Left renal pelvis (tissue), 4 donors: Measurements from ENCODE around the gene USP11. TPM values are rescaled to one million over a fixed set of nuclear protein-coding genes. Genes with fewer than 3 reads are reported as not detected.

Source experiments
- DNase-seq, 4 donors: peaks; one replicate each; pipeline ENCODE4 v3.0.0-alpha.2; 2013; ENCODE audit warnings: low read depth in 4 of 4, low spot score in 3 of 4
- polyA plus RNA-seq, 4 donors: library from polyadenylated mRNA; unstranded; fragments of 120-200 nt; gene quantifications; one replicate each; pipeline ENCODE4 v1.2.1, GENCODE V29; 2013; ENCODE audit not compliant: insufficient read length in 4 of 4

The USP11 gene
- polyA plus RNA-seq, 4 donors = 115 to 154 (median 138) TPM

DNA sequence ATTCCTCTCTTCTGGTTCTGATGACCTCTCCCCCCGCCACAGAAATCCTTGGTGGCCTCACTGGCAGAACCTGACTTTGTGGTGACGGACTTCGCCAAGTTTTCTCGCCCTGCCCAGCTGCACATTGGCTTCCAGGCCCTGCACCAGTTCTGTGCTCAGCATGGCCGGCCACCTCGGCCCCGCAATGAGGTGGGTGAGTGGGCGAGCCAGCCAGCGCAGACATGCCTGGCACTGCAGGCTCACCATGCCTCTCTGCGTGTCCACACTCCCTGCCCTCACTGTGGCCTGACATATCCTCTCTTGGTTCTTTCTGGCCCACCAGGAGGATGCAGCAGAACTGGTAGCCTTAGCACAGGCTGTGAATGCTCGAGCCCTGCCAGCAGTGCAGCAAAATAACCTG, 30.5 kb upstream of the USP11 start:
- no peak for DNase-seq

DNA sequence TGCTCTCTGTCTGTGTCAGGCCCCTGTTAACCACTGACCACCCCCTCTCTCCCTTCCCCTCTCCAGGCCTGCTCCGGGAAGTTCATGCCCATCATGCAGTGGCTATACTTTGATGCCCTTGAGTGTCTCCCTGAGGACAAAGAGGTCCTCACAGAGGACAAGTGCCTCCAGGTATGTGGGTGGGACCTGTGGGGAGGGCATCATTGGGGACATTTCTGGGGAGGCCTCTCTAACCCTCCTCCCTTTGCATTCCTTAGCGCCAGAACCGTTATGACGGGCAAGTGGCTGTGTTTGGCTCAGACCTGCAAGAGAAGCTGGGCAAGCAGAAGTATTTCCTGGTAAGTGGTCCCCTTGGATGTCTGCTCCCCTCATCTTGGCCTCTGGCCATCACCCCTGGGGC, 29.9 kb upstream of the USP11 start:
- no peak for DNase-seq

DNA sequence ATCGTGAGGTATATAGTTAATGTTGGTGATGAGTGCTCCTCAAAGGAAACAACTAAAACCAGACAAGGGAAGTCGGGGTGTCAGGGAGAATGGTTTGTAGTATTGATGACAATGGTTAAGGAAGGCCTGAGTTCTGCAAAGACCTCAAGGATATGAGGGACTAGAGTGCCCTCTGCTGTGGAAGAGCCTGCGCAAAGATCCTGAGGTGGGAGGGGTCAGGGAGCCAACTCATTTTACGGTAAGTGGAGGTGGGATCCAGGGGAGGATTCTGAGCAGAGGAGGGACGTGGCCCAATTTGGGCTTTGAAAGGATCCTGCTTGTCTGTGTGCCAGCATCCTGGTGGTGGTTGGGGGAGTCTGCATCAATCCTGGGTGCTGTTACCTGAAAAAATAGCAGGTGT, 27.8 kb upstream of the USP11 start:
- DNase-seq = no peak

DNA sequence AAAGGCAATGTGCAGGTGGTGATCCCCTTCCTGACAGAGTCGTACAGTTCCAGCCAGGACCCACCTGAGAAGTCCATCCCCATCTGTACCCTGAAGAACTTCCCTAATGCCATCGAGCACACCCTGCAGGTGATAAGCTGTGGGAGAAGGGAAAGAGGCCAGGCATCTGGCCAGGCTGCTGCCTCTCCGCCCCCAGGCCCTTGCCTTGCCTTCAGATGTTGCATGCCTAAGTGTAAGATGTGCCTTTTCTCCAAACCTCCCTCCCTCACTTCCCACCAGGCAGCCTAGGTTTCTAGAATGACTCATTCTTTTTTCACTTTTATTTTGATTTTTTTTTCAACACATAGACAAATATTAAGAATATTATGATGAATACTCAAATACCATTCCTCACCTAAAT, 26.5 kb upstream of the USP11 start:
- no peak for DNase-seq

DNA sequence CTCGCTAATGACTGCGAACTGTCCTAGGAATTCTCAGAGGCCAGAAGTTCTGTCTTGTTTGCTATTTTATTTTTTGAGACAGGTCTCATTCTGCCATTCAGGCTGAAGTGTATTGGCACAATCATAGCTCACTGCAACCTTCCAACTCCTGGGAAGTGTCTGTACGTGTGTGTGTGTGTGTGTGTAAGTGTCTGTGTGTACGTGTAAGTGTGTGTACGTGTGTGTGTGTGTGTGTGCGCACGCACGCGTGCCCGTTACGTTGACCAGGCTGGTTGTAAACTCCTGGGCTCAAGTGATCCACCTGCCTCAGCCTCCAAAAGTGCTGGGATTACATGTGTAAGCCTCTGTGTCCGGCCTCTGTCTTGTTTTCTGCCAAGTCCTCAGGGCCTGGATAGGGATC, 24.7 kb upstream of the USP11 start:
- DNase-seq = no peak

DNA sequence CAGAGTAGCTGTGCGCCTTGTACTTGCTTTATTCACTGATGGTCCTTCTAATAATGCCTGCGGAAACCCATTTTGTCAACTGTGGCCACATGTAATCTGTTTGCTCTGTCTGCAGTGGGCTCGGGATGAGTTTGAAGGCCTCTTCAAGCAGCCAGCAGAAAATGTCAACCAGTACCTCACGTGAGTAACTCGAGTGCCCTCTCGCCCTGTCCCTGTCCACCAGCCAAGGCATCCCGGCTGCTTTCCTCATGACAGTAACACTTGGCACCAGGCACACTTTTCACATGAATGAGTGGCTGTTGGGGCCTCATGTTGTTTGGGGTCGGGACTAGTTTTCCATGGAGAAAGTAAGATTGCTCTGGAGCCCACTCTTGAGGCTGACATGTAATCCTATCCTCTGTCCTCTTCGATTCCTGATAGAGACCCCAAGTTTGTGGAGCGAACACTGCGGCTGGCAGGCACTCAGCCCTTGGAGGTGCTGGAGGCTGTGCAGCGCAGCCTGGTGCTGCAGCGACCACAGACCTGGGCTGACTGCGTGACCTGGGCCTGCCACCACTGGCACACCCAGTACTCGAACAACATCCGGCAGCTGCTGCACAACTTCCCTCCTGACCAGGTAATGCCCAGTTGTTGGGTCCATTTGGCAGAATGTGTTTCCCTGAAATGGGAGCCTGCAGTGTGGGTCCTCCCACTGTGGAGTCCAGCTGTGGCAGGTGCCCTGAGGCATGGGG, 23.1 kb upstream of the USP11 start:
- DNase-seq = no peak

DNA sequence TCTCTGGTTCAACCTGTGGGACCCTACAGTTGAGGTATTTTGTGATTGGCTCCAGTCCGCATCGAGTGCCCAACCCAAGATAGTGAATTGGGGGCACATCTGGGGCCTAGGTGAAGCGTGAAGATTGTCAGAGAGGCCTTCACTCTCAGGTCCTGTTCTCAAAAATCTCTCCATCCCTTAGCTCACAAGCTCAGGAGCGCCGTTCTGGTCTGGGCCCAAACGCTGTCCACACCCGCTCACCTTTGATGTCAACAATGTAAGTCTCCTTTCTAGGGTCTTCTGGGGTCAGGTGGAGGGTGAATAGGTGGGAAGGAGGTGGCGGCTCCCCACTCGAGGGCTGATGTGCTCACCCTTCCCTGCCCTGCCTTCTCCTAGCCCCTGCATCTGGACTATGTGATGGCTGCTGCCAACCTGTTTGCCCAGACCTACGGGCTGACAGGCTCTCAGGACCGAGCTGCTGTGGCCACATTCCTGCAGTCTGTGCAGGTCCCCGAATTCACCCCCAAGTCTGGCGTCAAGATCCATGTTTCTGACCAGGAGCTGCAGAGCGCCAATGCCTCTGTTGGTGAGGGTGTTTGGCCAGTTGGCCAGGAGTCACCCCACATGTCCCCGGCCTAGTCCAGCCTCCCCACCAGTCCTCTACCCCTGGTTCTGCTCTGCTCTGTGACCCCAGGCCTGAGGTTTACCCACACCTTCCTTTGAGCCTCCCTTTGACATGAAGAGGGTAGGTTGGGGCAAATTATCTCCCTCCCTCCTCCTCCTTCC, 22.0 kb upstream of the USP11 start:
- DNase-seq = no peak

DNA sequence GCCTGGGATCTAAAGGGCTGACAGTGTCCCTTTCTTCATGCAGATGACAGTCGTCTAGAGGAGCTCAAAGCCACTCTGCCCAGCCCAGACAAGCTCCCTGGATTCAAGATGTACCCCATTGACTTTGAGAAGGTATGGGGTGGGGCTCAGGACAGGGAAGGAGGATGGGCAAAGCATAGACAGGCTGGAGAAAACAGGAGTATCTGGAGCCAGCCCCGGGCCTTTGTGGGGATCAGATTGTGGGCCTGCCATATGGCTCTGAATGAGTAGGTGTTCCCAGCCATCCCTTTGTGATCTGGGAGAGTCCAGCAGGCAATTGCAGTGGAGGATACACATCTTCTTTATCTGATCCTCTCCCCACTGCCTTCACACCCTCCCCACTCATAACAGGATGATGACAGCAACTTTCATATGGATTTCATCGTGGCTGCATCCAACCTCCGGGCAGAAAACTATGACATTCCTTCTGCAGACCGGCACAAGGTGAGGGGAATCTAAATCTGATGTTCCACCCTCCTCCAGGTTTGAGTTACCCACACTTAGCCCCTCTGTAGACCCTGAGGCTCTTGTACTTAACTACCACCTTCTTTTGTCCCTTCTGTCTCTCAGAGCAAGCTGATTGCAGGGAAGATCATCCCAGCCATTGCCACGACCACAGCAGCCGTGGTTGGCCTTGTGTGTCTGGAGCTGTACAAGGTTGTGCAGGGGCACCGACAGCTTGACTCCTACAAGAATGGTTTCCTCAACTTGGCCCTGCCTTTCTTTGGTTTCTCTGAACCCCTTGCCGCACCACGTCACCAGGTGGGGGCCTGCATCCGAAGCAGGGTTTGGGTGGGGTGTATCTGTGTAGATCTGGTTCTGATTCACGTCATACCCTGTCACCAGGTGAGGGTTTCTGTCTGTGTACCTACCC, 20.2 kb upstream of the USP11 start:
- no peak for DNase-seq

DNA sequence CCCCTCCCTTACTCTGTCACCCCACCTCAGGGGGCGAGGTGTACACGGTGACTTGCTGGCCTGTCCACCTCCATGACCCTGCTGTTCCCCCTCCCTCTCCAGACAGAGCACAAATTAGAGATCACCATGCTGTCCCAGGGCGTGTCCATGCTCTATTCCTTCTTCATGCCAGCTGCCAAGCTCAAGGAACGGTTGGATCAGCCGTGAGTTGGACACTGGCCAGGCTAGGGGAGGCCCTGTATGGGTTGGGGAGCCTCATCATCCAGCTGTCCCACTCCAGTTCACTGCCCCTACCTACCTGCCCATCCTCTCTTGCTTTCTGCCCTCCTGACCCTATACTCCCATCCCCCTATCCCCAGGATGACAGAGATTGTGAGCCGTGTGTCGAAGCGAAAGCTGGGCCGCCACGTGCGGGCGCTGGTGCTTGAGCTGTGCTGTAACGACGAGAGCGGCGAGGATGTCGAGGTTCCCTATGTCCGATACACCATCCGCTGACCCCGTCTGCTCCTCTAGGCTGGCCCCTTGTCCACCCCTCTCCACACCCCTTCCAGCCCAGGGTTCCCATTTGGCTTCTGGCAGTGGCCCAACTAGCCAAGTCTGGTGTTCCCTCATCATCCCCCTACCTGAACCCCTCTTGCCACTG, 18.3 kb upstream of the USP11 start:
- DNase-seq = no peak

DNA sequence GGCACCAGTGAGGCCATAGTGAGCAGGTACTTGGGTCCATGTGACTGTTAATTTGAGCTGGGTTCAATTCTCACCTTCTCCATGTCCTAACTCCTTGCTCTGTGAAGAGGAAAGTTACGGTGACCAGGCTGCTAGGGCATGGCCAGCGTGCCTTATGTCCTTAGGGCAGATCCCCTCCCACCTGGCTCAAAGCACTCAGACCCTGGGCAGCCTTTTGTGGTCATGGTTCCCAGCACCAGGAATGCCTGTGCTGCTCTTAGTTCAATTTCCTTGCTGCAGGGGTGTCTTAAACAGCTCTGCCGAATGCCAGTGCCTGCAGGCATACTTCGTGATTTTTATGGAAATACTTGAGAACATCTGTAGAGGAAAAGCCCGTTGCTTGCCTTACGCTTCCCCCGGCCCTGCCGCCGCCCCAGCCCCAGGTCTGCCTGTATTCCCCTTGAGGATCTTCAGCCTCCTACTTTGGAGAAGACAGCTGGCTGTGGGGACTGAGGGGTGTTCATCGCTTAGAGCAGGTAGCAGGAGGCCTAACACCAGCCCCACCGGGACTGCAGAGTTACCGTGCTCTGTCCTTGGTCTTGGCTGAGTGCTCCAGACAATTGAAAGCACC, 17.4 kb upstream of the USP11 start:
- DNase-seq = no peak

DNA sequence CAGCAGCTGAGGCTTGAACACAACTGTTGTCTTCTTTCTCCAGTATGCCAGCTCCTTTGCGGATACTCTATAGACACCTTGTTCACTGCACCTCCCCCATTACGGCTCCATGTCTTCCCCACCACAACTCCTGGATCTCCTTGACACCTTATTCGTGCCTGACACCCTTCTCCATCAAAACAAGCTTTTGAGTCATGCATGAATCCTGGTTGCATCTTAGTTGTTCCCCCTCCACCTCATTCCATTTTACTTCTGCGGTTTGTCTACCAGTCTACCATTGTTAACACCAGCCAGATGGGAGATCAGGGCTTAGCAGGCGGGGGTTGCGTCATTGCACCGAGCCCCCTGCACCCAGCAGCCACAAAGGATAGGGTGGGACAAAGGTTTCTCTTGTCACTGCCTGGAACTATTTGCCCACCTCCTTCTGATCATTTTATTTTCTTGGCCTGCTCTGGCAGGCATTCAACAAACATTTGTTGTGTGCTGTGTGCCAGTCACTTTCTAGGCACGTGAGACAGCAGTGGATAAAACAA, 16.4 kb upstream of the USP11 start:
- no peak for DNase-seq

DNA sequence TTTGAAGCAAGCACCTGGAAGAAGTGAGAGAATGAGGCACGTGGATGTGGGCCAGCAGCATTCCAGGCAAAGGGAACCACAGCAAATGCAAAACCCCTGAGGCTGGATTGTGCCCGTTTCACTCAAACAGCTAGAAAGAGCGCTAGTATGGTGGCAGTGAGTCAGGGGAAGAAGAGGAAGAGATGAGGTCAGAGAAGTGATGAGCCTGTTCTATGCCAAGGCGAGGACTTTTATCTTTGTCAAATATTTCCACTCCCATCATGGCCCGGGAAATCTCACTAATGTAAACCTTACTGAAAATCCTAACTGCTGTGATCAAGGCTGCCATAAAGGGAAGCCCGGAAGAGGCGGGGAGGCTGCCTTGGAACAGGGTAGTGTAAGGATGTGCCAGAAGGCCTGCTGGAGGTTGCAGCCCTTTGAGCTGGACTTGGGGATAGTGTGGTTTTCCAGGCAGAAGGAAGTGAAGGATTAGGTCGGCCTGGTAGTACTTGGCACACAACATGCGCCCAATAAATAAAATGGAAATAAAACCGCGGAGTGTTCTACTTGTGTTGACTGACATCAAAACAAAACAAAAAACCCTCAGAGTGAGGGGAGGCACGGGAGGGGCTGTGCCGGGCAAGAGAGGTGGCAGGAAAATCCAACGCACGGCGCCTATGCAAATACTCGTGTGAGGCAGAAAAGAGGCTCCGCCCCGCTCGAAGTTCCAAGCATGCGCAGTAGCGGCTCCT, 15.5 kb upstream of the USP11 start:
- DNase-seq = no peak

DNA sequence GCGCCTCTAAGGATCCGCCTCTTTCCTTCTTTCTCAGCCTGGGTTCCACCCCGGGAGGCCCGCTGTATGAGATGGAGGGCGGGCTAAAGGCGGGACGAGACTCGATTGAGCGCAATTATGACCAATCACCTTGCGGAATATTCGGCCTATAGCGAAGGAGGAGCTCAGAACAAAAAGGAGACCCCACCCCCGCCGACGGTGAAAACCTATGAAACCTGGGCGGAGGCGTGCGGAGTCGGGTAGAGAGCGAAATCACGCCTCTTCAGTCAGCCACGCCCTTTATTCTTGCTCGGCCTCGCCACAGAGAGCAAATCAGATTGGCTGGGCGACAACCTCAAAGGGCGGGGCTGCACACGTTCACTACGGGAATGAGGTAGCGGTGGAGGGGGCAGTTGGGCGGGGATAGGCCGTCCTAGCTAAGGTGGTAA, 14.9 kb upstream of the USP11 start:
- DNase-seq = peak; percentile 94 to 97 (median 96)

DNA sequence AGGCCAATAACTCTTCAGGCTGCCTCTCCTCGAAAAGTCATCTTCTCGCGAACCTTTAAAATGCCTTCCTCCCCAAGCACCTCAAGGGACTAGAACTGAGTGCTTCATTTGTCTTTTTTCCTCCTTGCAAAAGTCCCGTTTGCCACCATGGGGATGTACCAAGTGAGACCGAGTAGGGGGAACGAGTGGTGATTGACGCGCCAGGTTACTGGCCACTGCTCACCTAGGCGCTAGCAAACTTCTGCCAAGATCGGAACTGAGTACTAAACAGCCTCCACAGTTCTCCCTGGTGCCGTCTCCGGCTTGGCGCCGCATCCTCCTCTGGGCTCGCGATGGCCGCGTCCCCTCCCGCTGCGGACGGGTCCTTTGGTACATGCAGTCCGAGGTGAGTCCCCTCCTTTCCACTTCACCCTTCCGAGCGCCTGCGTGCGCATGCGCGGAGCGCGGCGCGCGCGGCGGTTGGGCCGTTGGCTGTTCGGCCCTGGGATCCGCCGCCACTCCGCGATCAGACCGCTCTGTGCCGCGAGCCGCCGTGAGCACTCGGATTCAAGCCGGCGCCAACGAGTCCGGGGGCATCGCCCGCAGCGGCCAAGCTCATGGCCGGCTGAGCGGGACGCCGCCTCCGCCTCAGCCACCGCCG, 14.4 kb upstream of the USP11 start, which contains the start of gene CDK16:
TSS of gene CDK16 (plus strand) at position 402 of the 640 bp plus-strand sequence. CDS start 4,877 bp downstream, outside the sequence.
- peak in 3 of 4 donors; percentile 63 to 84 (median 63) for DNase-seq

DNA sequence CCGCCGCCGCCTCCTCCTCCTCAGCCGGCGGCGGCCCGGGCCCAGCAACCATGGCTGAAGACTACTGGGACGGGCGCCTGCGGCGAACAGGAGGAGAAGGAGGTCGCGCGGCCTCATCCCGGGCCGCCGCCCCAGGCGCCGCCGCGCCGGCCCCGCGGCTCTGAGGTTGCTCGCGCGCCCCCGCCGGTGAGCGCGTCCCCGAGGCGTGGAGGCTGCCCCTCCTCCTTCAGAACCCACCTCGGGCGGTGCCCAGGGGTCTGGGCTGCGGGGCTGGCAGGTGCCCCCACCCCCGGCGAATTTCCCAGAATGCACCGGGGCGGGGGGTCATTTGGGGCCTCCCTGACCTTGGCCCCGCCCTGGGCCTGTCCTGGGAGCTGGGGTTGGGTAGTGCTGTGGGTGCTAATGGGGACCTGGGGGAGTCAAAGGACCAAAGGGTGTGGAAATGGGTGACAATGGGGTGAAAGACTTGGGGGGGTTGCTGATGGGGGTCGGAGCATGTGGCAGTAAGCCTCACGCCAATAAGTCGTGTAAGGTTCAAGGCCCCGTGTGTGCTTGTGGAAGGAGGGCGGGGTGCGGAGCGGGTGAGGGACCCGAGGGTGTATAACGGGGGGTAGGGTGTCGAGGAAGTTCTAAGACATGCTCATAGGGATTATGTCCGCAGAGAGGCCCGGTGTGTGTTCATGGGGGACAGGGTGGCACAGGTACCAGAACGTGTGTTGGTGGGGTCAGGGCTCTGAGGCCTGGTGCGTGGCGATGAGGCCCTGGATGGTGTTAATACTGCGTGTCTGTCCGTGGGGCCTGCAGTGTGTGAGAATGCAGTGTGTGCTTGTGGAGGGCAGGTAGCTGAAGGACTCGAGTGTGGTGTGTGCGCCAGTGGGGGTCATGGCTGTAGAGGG, 13.6 kb upstream of the USP11 start:
- DNase-seq = no peak

DNA sequence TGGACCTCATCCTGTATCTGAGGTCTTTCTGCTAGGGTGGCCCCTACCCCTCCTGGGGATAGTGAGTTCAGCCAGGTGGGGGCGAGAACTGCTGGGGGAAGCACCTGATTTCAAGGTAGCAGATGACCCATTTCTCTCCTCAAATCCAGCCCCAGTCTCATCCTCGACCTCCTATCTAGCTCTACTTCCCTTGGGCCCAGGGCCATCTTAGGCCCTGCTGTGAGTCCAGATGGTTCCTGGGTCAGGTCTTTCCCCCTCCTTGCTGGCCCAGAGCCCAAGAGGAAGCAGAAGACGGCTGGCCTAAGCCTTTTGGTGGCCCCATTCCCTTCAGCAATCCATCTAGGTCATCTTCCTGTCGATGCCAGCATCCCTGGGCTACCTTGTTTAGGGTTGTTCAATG, 11.1 kb upstream of the USP11 start:
- DNase-seq = no peak

DNA sequence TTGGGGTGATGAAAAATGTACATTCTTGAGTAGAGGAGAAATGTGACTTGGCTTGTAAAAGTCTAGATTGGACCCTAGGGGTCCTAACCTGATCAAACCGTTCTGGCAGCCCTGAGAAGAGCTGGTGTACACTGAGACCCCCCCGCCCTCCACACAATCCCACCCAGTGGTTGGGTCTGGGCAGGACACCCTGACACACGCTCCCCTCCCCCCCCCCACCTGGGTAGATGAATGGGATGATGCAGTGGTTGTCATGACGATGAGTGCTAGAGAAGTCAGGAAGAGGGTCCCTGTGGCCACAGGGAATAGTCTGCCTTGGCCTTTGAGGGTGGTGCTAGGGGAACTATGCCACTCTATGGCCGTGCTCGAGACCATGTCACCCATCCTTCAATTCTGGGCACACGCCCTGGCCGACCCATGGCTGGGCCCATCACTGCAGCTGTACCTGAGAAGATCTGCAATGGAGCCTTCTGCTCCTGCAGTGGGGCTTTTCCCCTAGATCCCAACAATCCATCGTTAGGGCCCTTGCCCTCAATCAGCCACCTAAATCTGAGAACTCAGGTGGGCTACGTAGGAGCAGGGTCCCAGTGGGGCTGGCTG, 10.0 kb upstream of the USP11 start:
- DNase-seq = no peak
